H1 (cell line): ENCODE measurements around the gene FCER2. TPM values are rescaled to one million over a fixed set of nuclear protein-coding genes. Genes with fewer than 3 reads are reported as not detected.

ENCODE experiments used
- CTCF ChIA-PET: fragments of 300-600 bp; sonication (Branson Sonifier 250); formaldehyde crosslinking; loops from one replicate; lab custom pipeline; 2021; ENCODE audit not compliant: partially characterized antibody; lab: Charles Lee
- POLR2A ChIA-PET: fragments of 300-600 bp; sonication (Branson Sonifier 250); formaldehyde crosslinking; loops from one replicate; lab custom pipeline; 2021; ENCODE audit warnings: inconsistent platforms; ENCODE audit not compliant: partially characterized antibody; lab: Charles Lee
- DNase-seq, 2 experiments: peaks; one replicate each; pipeline versions ENCODE4 v3.0.0 to v3.0.0-alpha.2; 2010 to 2022; ENCODE audit warnings: low spot score in 2 of 2, low read depth in 1 of 2, mixed read lengths in 1 of 2
- FAIRE-seq: peaks from 2 replicates; lab custom pipeline; 2011; peaks lifted over from hg19 to GRCh38; lab: Jason Lieb, UNC
- H2AFZ ChIP-seq: 2 replicates; pipeline ENCODE4 v1.8.1; 2012; ENCODE audit warnings: low read length, inconsistent platforms
- H2AK5ac ChIP-seq: 2 replicates; pipeline ENCODE4 v1.6.1; 2013; ENCODE audit warnings: low read depth, low read length
- H2BK120ac ChIP-seq: replicated peaks from 2 replicates; pipeline ENCODE3; 2013; ENCODE audit warnings: low read depth, low read length, inconsistent platforms
- H2BK12ac ChIP-seq: 2 replicates; pipeline ENCODE4 v1.6.1; 2013; ENCODE audit warnings: low read depth, low read length
- H2BK15ac ChIP-seq: 2 replicates; pipeline ENCODE4 v1.6.1; 2013; ENCODE audit warnings: low read length
- H2BK20ac ChIP-seq: 2 replicates; pipeline ENCODE4 v1.6.1; 2013; ENCODE audit warnings: low read length
- H2BK5ac ChIP-seq: 2 replicates; pipeline ENCODE4 v1.6.1; 2013; ENCODE audit warnings: low read depth, low read length
- H3K14ac ChIP-seq: 2 replicates; pipeline ENCODE4 v1.6.1; 2013; ENCODE audit warnings: inconsistent platforms; ENCODE audit not compliant: insufficient read length
- H3K18ac ChIP-seq: 2 replicates; pipeline ENCODE4 v1.6.1; 2013; ENCODE audit warnings: low read length; ENCODE audit errors: extremely low read depth
- H3K23ac ChIP-seq: 2 replicates; pipeline ENCODE4 v1.6.1; 2013; ENCODE audit warnings: inconsistent platforms; ENCODE audit not compliant: insufficient read length
- H3K23me2 ChIP-seq: 2 replicates; pipeline ENCODE4 v1.6.1; 2013; ENCODE audit warnings: low read depth, low read length
- H3K27ac ChIP-seq: 2 replicates; pipeline ENCODE4 v1.6.1; 2011; ENCODE audit warnings: low read depth, low read length, inconsistent platforms
- H3K27me3 ChIP-seq, 4 experiments: replicated peaks in 1 of 4; 1 replicate in 1 of 4; 2 replicates in 3 of 4; pipeline versions ENCODE4 v1.6.1 to v1.8.1; 2011 to 2013; ENCODE audit warnings: low read length in 3 of 4, mild to moderate bottlenecking in 3 of 4, inconsistent platforms in 2 of 4, mixed read lengths in 2 of 4, moderate library complexity in 1 of 4; ENCODE audit not compliant: control insufficient read depth in 3 of 4, insufficient read depth in 3 of 4; ENCODE audit errors: extremely low read depth in 1 of 4
- H3K36me3 ChIP-seq, 4 experiments: 2 replicates each; pipeline versions ENCODE4 v1.6.1 to v1.8.1; 2011 to 2013; ENCODE audit warnings: mild to moderate bottlenecking in 4 of 4, low read length in 3 of 4, moderate library complexity in 2 of 4, control low read depth in 1 of 4, inconsistent platforms in 1 of 4; ENCODE audit not compliant: insufficient read depth in 4 of 4, control insufficient read depth in 2 of 4
- H3K4ac ChIP-seq: replicated peaks from 2 replicates; pipeline ENCODE3; 2013; ENCODE audit warnings: low read length, low read depth, mixed read lengths, inconsistent platforms; ENCODE audit not compliant: insufficient read length
- H3K4me1 ChIP-seq, 4 experiments: replicated peaks in 1 of 4; 1 replicate in 1 of 4; 2 replicates in 3 of 4; pipeline versions ENCODE4 v1.6.1 to v1.8.1; 2011 to 2013; ENCODE audit warnings: low read length in 3 of 4, inconsistent platforms in 2 of 4, mixed read lengths in 1 of 4; ENCODE audit not compliant: insufficient read depth in 4 of 4, control insufficient read depth in 3 of 4
- H3K4me2 ChIP-seq, 2 experiments: 2 replicates each; pipeline versions ENCODE4 v1.6.1 to v1.8.1; 2011 to 2013; ENCODE audit warnings: low read depth in 2 of 2, low read length in 2 of 2, control low read depth in 1 of 2, inconsistent platforms in 1 of 2, mild to moderate bottlenecking in 1 of 2; ENCODE audit not compliant: insufficient read depth in 1 of 2
- H3K4me3 ChIP-seq, 4 experiments: fragments of 200-600, 300-600 bp in 1 of 4; sonication (generic), shearing (Covaris generic), sonication (Bioruptor Twin) in 1 of 4; 2 replicates each; pipeline versions ENCODE4 v1.5.1 to v1.8.1; 2011 to 2016; ENCODE audit warnings: low read length in 4 of 4, low read depth in 3 of 4, control low read depth in 2 of 4, inconsistent platforms in 2 of 4, mild to moderate bottlenecking in 2 of 4, mixed read lengths in 1 of 4, moderate library complexity in 1 of 4; ENCODE audit not compliant: insufficient read depth in 2 of 4; ENCODE audit errors: extremely low read depth in 1 of 4
- H3K56ac ChIP-seq: replicated peaks from 2 replicates; pipeline ENCODE3; 2013; ENCODE audit warnings: low read depth, mild to moderate bottlenecking, mixed read lengths, low read length, inconsistent platforms; ENCODE audit not compliant: insufficient read length
- H3K79me1 ChIP-seq: 2 replicates; pipeline ENCODE4 v1.6.1; 2013; ENCODE audit warnings: low read depth, low read length, control low read depth
- H3K79me2 ChIP-seq, 2 experiments: 2 replicates each; pipeline versions ENCODE4 v1.6.1 to v1.8.1; 2012 to 2013; ENCODE audit warnings: low read length in 2 of 2, mild to moderate bottlenecking in 2 of 2, inconsistent platforms in 1 of 2; ENCODE audit not compliant: insufficient read depth in 2 of 2, control insufficient read depth in 1 of 2
- H3K9ac ChIP-seq, 4 experiments: replicated peaks in 1 of 4; 1 replicate in 1 of 4; 2 replicates in 3 of 4; pipeline versions ENCODE4 v1.6.1 to v1.8.1; 2011 to 2013; ENCODE audit warnings: low read depth in 3 of 4, low read length in 3 of 4, control low read depth in 2 of 4, mild to moderate bottlenecking in 2 of 4, moderate library complexity in 2 of 4, inconsistent platforms in 1 of 4; ENCODE audit errors: extremely low read depth in 1 of 4
- H3K9me3 ChIP-seq, 2 experiments: 2 replicates each; pipeline versions ENCODE4 v1.6.1 to v1.8.1; 2012 to 2013; ENCODE audit warnings: mild to moderate bottlenecking in 2 of 2, moderate library complexity in 2 of 2, control low read depth in 1 of 2, inconsistent platforms in 1 of 2, low read depth in 1 of 2, low read length in 1 of 2, mixed read lengths in 1 of 2; ENCODE audit not compliant: insufficient read depth in 2 of 2
- H4K20me1 ChIP-seq, 2 experiments: replicated peaks in 1 of 2; 2 replicates each; pipeline versions ENCODE3 to v1.8.1; 2011 to 2013; ENCODE audit warnings: inconsistent platforms in 2 of 2, low read length in 2 of 2, mild to moderate bottlenecking in 1 of 2; ENCODE audit not compliant: insufficient read depth in 2 of 2, control insufficient read depth in 1 of 2
- H4K5ac ChIP-seq: 2 replicates; pipeline ENCODE4 v1.6.1; 2013; ENCODE audit warnings: low read length, low read depth, mixed read lengths, inconsistent platforms; ENCODE audit not compliant: insufficient read length
- H4K8ac ChIP-seq: 2 replicates; pipeline ENCODE4 v1.8.0; 2013; ENCODE audit warnings: mild to moderate bottlenecking, moderate library complexity, low read length, inconsistent platforms; ENCODE audit not compliant: insufficient read depth; ENCODE audit errors: extremely low read depth
- H4K91ac ChIP-seq: replicated peaks from 2 replicates; pipeline ENCODE3; 2013; ENCODE audit warnings: low read length, mixed read lengths, inconsistent platforms; ENCODE audit not compliant: insufficient read length
- BRCA1 ChIP-seq: IDR thresholded peaks from 2 replicates; pipeline ENCODE4 v1.6.1; 2012; ENCODE audit warnings: low read depth, low read length, improper control_type of control experiment
- CBX5 ChIP-seq: fragments of 300-800, 300-1000 bp; sonication (generic); IDR thresholded peaks from 2 replicates; pipeline ENCODE4 v1.7.1; 2016; ENCODE audit warnings: antibody characterized with exemption, low read length, low read depth
- CBX8 ChIP-seq: fragments of 300-800, 300-1000 bp; sonication (generic); IDR thresholded peaks from 2 replicates; pipeline ENCODE4 v1.7.1; 2016; ENCODE audit warnings: low read depth, low read length, borderline replicate concordance
- CHD2 ChIP-seq: IDR thresholded peaks from 2 replicates; pipeline ENCODE4 v1.6.1; 2012; ENCODE audit warnings: low read length, improper control_type of control experiment
- CREB1 ChIP-seq: IDR thresholded peaks from 2 replicates; pipeline ENCODE4 v1.6.1; 2012; ENCODE audit warnings: inconsistent platforms
- EGR1 ChIP-seq: IDR thresholded peaks from 2 replicates; pipeline ENCODE4 v1.6.1; 2011; ENCODE audit warnings: low read depth, low read length, borderline replicate concordance
- HDAC2 ChIP-seq, 2 experiments: fragments of 300-600 bp in 1 of 2; sonication (generic) in 1 of 2; IDR thresholded peaks; 2 replicates each; pipeline ENCODE4 v1.6.1; 2011 to 2012; ENCODE audit warnings: low read depth in 2 of 2, low read length in 2 of 2, mild to moderate bottlenecking in 2 of 2, moderate library complexity in 2 of 2, borderline replicate concordance in 1 of 2, inconsistent platforms in 1 of 2
- HDAC6 ChIP-seq: IDR thresholded peaks from one replicate; pipeline ENCODE4 v1.7.1; 2012; ENCODE audit warnings: low read depth, mild to moderate bottlenecking, inconsistent platforms, low read length, moderate library complexity
- KDM4A ChIP-seq: IDR thresholded peaks from one replicate; pipeline ENCODE4 v1.7.1; 2012; ENCODE audit warnings: low read depth, mild to moderate bottlenecking, moderate library complexity, low read length, inconsistent platforms; ENCODE audit not compliant: severe bottlenecking
- SAP30 ChIP-seq: fragments of 300-600 bp; sonication (generic); IDR thresholded peaks from 2 replicates; pipeline ENCODE4 v1.7.1; 2012; ENCODE audit warnings: low read length, moderate library complexity, mild to moderate bottlenecking, inconsistent platforms; ENCODE audit not compliant: insufficient read depth, insufficient replicate concordance
- SRF ChIP-seq: IDR thresholded peaks from 2 replicates; pipeline ENCODE4 v1.6.1; 2011; ENCODE audit warnings: mild to moderate bottlenecking, low read depth, low read length, moderate library complexity
- TCF12 ChIP-seq: IDR thresholded peaks from 2 replicates; pipeline ENCODE4 v1.6.1; 2011; ENCODE audit warnings: low read depth, mild to moderate bottlenecking, low read length
- WGBS, 2 experiments: shearing (Covaris generic) in 1 of 2; methylation state at CpG; one replicate each; pipeline versions ENCODE4 v1.1.6 to v1.1.7; 2013 to 2015; ENCODE audit warnings: low lambda C conversion rate in 2 of 2, mixed read lengths in 2 of 2, inconsistent platforms in 1 of 2, low coverage in 1 of 2, missing lambda C conversion rate in 1 of 2; ENCODE audit not compliant: insufficient replicate concordance in 2 of 2, insufficient coverage in 1 of 2, insufficient read length in 1 of 2; ENCODE audit errors: extremely low coverage in 1 of 2, missing lambda C conversion rate in 1 of 2; 5-methylcytosine and 5-hydroxymethylcytosine counted together
- polyA plus RNA-seq, 7 experiments: library from polyadenylated mRNA; depleted of rRNA in 3 of 7; stranded (reverse) in 5 of 7; unstranded in 2 of 7; fragments of >200 nt in 5 of 7; fragments of 200-250 nt in 2 of 7; gene quantifications; 1 replicate in 5 of 7; 2 replicates in 1 of 7; 4 replicates in 1 of 7; pipeline versions ENCODE4 v1.2.1 to v1.2.3, GENCODE V29; 2011 to 2013; ENCODE audit warnings: missing spikeins in 2 of 7, mixed read lengths in 2 of 7
- total RNA-seq: library from RNA; stranded (reverse); fragmentation: NEBNext Ultra II Directional; extraction: Animal tissue kit (Norgen Biotek cat#: 25700); gene quantifications from 2 replicates; pipeline ENCODE4 v1.2.1, GENCODE V29; 2021
- TF ChIP-seq, protein P1 (sequence below): IDR thresholded peaks from 2 replicates; pipeline ENCODE4 v1.6.1; 2012; ENCODE audit warnings: inconsistent platforms

Gene FCER2
- total and polyA plus RNA-seq, 2 of the 8 experiments (the other 6 are each of a cell fraction or from before 2014, with no cell fraction given) = 0.67 TPM; not detected in 1

DNA sequence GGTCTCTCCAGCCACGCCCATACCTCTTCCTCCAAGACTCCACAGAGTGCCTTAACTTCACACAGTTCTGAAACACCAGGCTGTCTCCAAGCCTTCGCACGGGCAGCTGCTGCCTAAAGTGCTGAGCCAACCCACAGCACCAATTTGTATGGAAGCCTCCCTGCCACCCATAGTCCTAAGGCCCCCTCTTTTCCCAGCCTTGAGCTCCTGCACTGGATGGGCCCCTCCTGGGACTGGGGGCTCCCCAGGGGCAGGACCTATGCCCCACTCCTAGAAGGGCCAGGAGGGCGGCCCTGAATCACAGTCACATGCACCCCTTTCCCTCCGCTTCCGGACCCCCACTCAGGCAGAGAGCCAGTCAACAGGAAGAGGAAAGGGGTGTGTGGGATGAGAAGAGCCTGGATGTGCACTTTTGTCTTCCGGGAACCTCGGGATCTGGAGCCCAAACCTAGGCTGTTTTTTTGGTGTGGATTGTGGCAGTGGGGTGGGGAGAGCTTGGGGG lies 5.1 kb upstream of the FCER2 start:
- Histone ChIP-seq H3K56ac (no peak overlapping the region), H3K4me1 (no peaks in the 10 kb centered on the region; a peak in 1 of 7 replicates), H3K79me1 (no peaks in the 10 kb centered on the region), H3K9me3 (no peaks in the 10 kb centered on the region), H4K20me1 (no peaks in the 10 kb centered on the region), H3K23me2 (0 out of 2 replicates have a peak, but pooled peaks cover 1% of the 10 kb centered on the region), H3K4ac (no peak overlapping the region), H3K79me2 (no peaks in the 10 kb centered on the region), H3K4me2 (no peak overlapping the region), H2BK5ac (no peak overlapping the region), H2BK12ac (0 out of 2 replicates have a peak overlapping the region, but pooled peaks have one; percentile 50), H2BK20ac (no peak overlapping the region), H2BK15ac (no peak overlapping the region), H2AK5ac (no peak overlapping the region), H2BK120ac (no peak overlapping the region), H3K27me3 (no peaks in the 10 kb centered on the region; a peak in 1 of 7 replicates), H3K4me3 (no peak overlapping the region), H4K5ac (no peak overlapping the region), H3K23ac (no peak overlapping the region), H3K9ac (no peak overlapping the region), H3K18ac (no peak overlapping the region), H3K36me3 (no peaks in the 10 kb centered on the region), H4K8ac (peak overlapping the region; percentile 71; the same call in 1 of the 2 replicates), H2AFZ (no peak overlapping the region), H4K91ac (no peak overlapping the region), H3K27ac (no peak overlapping the region), H3K14ac (no peak overlapping the region)
- CTCF ChIA-PET = interaction anchor here (0.5 kb wide), 1 partner anchor 1810 kb away, joined by 3 read pairs; no protein-coding TSS in a partner anchor
- no peak for FAIRE-seq
- 78% methylated on average over 7 of the region's 8 CpGs; no CpG with 5 or more reads in 1 of the 2 experiments for WGBS, 2 experiments
- no peak for DNase-seq
- POLR2A ChIA-PET = interaction anchor here (0.9 to 1.0 kb wide), 2 partner anchors 78 to 237 kb away, joined by 3 read pairs; partner anchors contain the start of gene TIMM44
- TF ChIP-seq SRF = no peak
- no peak for TF ChIP-seq CBX5
- no peak for TF ChIP-seq CHD2
- TF ChIP-seq, protein P1, sequence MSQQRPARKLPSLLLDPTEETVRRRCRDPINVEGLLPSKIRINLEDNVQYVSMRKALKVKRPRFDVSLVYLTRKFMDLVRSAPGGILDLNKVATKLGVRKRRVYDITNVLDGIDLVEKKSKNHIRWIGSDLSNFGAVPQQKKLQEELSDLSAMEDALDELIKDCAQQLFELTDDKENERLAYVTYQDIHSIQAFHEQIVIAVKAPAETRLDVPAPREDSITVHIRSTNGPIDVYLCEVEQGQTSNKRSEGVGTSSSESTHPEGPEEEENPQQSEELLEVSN = no peak
- no peak for TF ChIP-seq CBX8
- no peak for TF ChIP-seq HDAC2 (IDR thresholded peaks at IDR 0.05; ENCODE audit: borderline replicate concordance in 1 of 2, low read depth in 2 of 2, low read length in 2 of 2)
- TF ChIP-seq SAP30 = no peak
- TF ChIP-seq TCF12 = no peak
- TF ChIP-seq EGR1 = no peak
- TF ChIP-seq HDAC6 = no peak
- no peak for TF ChIP-seq KDM4A
- TF ChIP-seq BRCA1 = no peak
- TF ChIP-seq CREB1 = no peak
